HG03460 (cell line): ENCODE results near the gene SMIM24.
"Not testable (repeated sequence)": the region's sequence is repeated elsewhere in the genome, so short reads cannot be mapped to it uniquely, and the experiment has no call there.

Experiments used
- ATAC-seq: cut with Tn5 transposase; IDR thresholded peaks from one replicate; pipeline ENCODE4 v1.9.1; 2021; ENCODE audit not compliant: unreplicated experiment

SMIM24 gene

DNA sequence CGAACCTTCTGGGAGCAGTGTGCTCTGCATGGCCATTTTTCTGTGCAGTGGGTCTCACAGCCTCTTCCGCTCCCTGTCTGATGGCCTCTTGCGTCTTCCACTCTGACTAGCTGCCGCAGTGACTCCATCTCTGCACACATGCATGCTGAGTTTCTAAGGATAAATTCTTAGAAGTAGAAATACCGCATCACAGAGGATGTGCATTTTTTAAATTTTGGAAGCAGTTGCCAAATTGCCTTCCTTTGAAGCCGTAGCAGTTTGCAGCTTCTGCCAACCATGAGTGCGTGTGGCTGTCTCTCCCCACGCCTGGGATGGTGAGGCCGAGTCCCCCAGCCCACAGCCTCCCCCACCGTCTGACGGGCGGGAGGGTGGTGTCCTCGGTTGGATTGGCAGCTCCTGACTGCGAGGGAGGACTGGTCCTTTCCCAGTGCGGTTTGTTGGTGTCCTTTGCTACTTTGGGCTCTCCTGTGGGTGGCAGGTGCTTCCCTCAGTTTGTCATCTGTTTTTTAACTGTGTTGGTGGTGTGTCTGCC lies 35.6 kb upstream of the SMIM24 start:
- no peak for ATAC-seq

DNA sequence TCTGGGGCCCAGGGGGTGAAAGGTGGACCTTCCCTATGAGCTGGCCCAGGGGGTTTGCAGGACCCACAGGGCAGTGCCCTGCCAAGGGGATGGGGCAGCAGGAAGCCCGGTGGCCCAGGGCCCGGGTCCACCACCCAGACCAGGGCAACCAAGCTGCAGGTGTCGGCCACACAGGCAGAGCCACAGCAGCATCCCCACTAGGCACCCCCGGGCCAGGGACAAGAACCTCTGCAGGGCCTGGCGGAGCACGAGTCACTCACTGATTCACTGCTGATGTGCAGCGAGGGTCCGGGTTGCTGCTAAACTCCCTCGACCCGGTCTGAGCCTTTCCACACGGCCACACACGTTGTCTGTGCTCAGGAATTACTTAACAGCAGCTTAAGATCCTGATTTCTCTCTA lies 34.6 kb upstream of the SMIM24 start:
- no peak for ATAC-seq

DNA sequence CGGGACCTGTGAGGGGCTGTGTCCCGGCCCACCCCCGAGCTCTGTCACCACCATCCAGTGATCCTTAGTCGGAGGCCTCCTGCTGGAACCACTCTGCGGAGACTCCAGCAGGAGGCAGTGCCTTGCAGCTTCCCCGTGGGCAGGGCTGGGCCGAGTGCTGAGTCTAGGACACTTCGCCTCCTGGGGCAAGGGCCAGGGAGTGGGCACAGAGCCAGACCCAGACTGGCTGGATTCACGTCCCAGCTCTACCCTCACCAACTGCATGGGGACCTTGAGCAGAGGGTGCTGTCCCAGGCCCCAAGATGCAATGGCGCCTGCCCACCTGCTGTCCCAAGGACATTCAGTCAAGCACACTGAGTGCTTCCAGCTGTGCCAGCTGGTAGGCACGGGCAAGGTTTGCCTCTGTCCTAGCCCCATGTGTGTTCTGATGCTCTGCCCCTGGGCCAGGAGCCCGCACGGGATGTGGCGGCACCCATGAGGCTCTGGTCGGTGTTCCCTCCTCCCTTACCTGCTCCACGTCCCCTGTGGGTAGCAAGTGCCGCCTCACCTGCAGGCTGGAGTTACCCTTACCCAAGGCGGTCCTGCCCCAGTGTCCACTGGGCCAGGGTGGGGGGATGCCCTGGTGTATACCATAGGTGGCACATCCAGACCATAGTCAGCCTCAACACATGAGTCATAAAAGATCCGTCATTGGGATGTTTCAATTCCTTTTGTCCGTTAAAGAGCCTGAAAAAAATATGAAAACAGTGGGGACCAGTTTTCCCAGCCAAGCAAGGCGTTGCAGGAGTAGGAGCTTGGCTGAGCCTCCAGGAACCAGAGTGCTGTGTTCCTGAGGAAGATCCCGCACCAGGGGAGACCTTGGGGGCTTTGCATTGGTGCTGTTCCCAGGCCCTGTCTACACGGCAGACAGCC lies 33.2 kb upstream of the SMIM24 start:
- no peak for ATAC-seq

DNA sequence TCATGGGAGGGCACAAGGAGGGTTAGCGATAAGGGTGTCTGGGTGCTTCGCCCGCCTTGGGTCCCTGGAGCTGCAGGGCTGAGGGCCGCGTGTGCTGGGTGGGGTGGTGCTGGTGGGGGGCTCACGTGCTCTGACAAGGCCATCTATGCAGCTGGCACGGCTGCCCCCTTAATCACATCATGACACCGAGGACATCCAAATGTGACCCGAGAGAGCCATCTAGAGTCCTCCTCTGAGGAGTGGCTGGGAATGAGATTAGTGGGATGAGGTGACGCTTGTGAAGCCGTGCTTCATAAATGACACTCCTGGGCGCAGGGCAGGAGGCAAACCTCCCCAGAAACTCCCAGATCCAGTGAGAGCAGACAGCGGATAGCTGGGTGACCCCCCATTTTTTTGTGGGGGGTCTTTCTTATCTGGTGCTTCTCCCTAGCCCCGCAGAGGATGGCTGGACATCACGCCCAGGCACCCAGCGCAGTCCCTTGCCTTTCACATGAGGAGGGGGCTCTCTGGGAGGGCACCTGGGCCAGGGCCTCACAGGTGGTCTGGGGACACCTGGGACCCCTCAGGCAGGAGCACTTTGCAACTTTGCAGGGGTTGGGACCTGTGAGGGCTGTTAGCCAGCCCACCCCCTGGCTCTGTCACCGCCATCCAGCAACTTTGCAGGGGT lies 32.4 kb upstream of the SMIM24 start:
- ATAC-seq: no peak

DNA sequence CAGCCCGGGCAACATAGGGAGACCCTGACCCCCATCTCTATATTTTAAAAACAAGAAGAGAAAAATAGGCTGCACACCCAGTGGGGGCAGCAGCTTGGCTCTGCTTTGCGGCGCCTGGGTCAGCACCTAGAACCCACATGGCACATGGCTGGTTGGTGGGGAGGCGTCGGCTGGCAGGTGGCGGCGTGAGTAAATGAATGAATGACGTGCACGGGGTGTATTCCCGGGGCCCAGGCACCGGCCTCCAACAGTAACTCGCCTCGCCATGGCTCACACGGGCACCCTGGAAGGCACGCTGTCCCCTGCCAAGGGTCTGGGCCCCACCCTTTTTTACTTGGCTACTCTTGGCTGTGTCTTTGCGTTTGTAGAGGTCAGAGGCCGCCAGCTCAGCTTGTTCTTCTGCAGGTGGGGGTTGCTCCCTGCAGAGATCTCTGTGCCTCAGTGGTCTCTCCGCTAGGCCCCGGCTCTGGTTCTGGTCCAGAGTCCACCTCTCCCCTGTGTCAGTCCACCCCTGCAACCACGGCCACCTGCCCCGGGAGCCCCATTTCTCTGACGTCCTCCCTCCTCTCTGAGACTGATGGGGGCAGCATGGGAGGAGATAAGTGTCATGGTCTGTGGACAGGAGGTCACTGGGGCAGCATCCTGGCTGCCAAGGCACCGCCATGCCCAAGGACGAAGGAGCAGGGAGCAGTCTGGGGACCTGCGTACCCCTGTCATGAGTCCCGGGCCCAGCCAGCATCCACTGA lies 31.4 kb upstream of the SMIM24 start:
- no peak for ATAC-seq

DNA sequence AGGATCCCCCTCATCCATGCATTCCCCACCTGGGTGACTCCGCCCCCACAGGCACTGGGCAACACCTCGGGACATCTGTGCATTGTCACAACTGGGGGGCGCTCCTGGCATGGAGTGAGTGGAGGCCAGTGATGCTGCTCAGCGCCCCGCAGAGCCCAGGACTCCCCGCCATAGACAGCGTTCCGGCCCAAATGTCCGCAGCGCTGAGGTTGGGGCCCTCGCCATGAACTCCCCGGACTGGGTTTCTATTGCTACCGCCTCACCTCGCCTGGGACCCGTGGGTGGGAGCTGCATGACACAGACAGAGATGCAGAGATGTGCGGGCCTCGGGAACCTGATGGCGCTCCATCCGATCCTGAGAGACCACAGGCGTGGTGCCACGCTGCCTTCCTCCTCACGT lies 30.4 kb upstream of the SMIM24 start:
- ATAC-seq: no peak

DNA sequence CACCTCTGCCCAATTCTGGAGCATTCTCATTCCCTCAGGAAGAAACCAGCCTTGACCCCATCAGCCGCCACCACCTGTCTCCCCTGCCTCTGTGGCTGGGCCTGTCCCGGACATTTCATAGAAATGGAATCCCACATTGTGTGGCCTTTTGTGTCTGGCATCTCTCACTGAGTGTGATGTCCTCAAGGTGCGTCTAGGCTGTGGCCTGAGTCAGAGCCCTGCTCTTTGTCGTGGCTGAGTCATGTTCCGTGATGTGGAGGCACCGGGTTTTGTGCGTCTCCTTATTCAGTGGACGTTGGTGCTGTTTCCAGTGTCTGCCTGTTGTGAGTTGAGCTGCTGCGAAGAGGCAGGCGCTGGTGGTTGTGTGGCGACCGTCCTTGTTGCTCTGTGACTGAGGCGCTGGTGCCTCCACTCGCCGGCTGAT lies 29.3 kb upstream of the SMIM24 start:
- no peak for ATAC-seq

DNA sequence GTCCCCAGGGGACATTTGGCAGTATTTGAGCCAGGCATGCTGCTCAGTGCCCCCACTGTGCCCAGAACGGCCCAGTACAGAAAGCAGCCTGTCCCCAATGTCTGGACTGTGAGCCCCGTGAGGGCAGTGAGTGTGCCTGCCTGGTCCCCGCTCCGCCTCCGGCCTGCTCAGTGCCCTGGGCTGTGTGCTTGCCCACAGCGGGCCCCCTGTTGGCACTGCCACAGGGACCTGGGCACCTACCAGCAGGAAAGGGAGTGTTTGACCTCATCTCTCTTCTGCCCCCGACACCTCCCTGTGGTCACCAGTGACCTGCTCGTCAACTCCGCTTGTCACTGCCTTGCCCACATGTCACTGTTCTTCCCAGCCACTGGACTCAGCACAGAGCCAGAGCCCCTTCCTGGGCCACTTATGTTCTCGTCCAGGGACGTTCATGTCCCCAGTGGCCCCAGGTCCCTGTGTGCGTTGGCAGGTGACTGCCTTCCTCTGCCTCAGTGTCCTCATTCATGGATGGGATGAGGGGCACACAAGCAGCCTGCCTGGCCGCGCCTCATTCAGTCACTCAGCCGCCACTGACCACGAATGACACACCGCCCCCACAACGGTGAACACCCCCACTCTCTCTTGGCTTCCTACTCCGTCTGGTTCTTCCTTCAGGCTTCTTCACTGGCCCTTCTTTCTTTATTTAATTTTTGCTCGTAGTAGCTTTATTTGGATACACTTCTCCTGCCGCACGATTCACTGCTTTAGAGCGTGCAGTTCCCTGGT lies 28.6 kb upstream of the SMIM24 start:
- no peak for ATAC-seq

DNA sequence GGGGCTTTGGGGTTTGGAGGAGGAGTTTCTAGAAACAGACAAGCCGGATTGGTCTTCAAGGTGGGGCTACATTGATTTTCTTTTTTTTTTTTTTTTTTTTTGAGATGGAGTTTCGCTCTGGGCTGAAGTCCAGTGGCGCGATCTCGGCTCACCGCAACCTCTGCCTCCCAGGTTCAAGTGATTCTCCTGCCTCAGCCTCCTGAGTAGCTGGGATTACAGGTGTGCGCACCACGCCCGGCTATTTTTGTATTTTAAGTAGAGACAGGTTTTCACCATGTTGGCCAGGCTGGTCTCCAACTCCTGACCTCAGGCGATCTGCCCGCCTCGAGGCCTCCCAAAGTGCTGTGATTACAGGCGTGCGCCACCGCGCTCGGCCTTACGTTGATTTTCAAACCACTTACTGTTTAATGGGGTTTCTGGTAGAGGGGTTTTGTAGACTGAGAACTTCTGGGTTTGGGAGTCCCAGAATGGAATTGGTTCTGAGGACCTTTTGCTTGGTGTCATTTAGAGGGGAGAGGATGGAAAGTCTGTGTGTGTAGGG lies 27.9 kb upstream of the SMIM24 start:
- ATAC-seq: not testable (repeated sequence)

DNA sequence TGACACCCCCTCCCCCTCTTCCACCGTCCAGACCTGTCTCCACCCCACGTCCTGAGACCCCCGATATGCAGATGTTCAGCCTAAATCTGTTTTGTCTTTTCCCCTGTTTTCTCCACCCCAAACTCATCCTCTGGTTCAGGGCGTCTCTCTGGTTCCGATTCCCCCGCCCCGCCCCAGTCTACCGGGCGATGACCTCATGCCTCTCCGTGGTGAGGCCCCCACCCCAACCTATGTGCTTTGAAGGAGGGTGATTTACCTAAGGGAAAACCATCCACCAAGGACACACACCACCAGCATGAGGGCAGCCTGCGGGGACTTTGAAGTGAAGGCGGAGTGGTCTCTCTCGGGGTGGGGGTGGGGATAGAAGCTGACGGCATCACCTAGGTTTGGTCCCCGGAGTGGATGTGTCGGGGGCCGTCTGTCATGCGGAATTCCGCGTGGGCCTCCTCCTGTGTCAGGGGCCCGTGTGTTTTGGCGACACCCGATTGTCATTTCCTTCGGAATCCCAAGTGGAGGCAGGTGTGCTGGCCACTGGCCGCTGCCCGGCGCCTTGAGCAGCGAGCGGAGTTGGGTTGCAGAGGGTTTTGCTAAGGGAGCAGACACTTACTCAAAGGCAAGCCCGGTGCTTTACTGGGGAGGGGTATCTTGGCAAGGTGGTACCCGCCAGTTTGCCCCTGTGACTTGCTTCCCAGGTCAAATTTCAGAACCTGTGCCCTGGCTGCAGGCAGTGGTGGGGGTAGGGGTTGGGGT lies 27.2 kb upstream of the SMIM24 start:
- no peak for ATAC-seq

DNA sequence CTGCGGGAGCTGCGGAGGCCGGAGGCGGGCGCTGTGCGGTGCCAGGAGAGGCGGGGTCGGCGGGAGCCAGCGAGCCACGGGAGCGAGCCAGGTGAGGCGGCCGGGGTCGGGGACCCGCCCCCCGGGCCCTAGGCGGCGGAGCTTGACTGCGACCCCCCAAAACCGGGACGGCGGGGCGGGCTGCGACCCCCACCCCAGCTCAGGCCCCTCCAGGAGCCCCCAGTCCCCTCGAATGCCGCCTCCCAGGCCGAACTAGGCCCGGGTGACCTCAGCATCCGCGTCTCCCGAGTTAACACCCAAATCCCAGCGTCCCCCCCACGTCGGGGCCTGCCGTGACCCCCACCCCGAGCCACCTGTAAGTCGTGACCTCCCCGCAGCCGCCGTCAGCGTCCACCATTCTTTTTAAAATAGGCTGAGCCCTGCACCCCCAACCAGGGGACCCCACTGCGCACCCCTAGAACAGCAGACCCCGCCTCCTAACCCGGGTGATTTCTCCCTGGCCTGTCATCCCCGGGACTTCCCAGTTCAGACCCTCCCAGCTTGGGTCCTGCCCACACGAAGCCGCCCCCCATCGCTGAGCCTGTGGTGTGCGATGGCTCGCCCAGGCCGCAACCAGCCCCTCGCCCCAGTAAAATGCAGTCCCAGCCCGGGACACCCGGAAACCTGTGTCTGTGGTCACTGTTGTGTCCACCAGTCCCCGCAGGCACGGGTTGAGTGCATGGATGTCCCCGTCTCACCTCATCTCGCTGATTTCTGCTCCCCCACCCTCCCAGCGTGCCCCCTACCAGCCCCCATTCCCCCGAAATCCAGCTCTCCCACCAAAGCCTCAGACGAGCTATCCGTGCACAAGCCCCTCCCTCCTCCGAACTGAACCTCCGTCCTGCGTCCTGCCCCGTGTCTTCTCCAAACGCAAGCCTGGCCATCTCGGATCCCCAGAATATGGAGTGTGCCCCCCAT lies 26.3 kb upstream of the SMIM24 start:
- ATAC-seq: peak; percentile 16

DNA sequence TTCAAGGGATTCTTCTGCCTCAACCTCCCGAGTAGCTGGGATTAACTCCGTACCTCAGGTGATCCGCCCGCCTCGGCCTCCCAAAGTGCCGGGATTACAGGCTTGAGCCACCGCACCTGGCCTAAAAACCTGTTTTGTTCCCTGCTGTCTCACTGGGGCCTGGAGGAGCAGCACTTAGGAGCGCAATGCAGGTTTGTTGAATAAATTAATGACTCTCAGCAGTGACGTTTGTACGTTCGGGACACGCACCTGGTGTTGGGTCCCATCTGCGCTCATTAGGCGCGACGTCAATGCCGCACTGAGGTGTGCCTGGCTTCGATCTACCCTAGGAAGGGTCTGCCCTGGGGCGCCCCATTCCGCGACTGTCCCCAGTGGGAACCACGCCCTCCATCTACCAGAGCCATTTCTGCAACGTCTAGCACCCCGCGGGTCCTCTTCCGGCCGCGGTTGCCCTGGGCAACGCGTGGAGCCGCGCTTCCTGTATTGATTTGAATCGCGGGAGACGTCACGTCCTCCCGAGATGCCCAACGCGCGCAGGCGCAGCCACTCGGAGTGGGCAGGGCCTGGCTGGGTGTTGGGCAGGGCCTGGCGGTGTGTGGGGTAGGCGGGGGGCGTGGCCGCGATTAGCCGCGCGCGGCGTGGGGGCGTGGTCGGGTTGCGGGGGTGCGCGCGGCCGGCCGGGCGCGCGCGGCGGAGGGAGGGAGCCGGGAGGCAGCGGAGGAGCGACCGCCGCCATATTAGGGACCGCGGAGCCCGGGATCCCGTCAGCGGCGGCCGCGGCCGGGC lies 25.5 kb upstream of the SMIM24 start, which contains the start of gene FZR1:
FZR1 (plus strand) TSS at position 714 of the 786 bp plus-strand sequence. CDS start 16,679 bp downstream, outside the sequence.
- ATAC-seq: peak; percentile 84

DNA sequence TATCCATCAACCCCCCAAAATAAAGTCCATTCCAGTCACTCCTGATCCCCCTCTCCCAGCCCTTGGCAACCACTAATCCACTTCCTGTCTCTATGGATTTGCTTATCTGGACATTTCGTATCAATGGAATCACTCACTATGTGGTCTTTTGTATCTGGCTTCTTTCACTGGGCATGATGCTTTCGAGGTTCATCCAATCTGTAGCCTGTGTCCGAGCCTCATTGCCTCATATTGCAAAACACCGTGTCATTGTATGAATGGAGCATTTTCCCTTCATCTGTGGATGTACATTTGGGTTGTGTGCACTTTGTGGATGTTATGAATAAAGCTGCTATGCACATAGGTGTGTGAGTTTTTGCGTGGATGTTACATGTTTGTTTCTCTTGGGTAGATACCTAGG lies 24.4 kb upstream of the SMIM24 start:
- no peak for ATAC-seq

DNA sequence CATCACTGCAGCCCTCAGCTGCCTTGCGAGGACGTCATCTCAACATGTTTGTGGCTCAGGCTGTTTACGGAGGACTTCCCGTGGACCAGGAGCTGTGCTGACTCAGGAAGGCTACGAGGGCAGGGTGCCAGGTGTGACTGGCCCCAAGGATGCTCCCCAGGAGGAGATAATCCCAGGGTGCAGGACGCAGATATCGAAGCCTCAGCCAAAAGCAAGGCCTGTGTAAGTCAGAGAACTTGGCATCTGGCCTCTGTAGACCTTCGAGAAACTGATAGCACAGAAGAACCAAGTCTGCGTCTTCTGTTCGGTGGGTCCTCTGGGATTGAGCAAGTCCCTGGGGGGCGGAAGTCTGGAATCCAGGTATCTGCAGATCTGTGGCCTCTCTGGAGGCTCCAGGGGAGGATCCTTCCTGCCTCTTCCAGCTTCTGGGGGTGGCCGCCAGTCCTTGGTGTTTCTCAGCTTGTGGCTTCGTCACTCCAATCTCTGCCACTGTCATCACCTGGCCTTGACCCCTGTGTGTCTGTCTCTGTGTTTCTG lies 22.8 kb upstream of the SMIM24 start:
- no peak for ATAC-seq

DNA sequence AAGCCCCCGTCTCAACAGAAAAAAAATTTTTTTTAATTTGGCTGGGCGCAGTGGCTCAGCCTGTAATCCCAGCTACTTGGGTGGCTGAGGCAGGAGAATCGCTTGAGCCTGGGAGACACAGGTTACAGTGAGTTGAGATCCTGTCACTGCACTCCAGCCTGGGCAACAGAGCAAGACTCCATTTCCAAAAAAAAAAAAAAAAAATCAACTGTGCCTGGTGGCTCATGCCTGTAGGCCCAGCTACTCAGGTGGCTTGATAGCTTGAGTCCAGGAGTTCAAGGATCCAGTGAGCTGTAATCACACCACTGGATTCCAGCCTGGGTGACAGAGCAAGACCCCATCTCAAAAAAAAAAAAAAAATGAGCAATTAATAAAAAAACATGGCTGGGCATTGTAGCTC lies 21.5 kb upstream of the SMIM24 start:
- no peak for ATAC-seq

DNA sequence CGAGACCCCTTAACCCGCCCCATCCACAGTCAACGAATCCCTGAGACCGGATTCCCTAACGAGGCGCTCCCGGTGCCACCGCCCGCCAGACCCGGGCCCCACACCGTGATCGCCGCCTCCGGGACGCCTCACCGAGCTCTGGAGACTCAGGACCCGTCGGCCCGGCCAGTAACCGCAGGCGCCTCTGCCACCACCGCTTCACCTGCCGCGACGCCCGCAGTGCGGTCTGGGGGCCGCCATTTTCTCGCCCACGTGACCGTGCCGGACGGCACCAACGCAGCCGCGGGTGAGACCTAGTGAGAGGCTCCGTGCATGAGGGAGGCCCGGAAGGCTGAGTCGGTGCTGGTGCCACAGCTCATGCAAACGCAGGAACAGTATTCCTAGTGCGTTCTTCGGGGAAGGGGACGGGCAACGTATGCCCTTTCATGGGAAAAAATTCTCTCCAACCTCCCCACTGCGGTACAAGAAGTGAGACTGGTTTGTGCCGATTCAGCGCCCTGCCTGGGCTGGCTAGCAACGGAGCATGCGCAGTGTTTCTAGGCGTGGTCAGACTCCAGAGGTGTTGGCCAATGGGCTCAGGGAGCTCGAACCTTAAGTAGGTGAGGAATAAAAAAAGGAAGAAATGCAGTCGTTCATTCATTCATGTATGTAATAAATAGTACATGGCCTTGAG lies 20.2 kb upstream of the SMIM24 start, which contains the start of gene DOHH:
DOHH (minus strand) TSS at position 246 of the 673 bp plus-strand sequence. CDS start 3,860 bp downstream, outside the sequence.
- peak; percentile 77 for ATAC-seq
